Fibroblast of pulmonary artery (primary cell): ENCODE results near the gene FAM50A.

Experiments
- DNase-seq: peaks from one replicate; pipeline ENCODE4 v3.0.0-alpha.2; 2010; ENCODE audit warnings: low read depth
- H3K4me3 ChIP-seq: replicated peaks from 2 replicates; pipeline ENCODE4 v1.5.1; 2011; ENCODE audit warnings: low read depth, mild to moderate bottlenecking, control low read depth, low read length, moderate library complexity
- CTCF ChIP-seq: IDR thresholded peaks from 2 replicates; pipeline ENCODE4 v1.5.1; 2011; ENCODE audit warnings: mild to moderate bottlenecking, control low read depth, low read length, inconsistent platforms; ENCODE audit errors: missing control alignments

Gene FAM50A

GRCh38 chrX:154404625-154405192 lies 39.2 kb upstream of the FAM50A start:
- DNase-seq = no peak
- H3K4me3 ChIP-seq = no peak overlapping the region
- TF ChIP-seq CTCF = no peak

GRCh38 chrX:154408659-154409221 lies 35.2 kb upstream of the FAM50A start:
- peak overlapping the region; percentile 58 for H3K4me3 ChIP-seq
- TF ChIP-seq CTCF = no peak
- DNase-seq = no peak

- peak within 1 kb of the TSS; percentile 58 for H3K4me3 ChIP-seq
- DNase-seq = peak; percentile 87
- no peak for TF ChIP-seq CTCF
Measured at GRCh38 chrX:154409222-154409871, 34.6 kb upstream of the FAM50A start, which contains the start of gene DNASE1L1. TSS of gene DNASE1L1 (minus strand) at chrX:154409254. CDS start at chrX:154405568, 3,686 bp downstream.

- peak; percentile 49 for DNase-seq
- no peak for TF ChIP-seq CTCF
- H3K4me3 ChIP-seq = peak overlapping the region; percentile 60
Measured at GRCh38 chrX:154411981-154412340, 32.0 kb upstream of the FAM50A start.

- peak overlapping the region; percentile 60 for H3K4me3 ChIP-seq
- no peak for DNase-seq
- TF ChIP-seq CTCF = no peak
Measured at GRCh38 chrX:154412468-154412867, 31.5 kb upstream of the FAM50A start.

GRCh38 chrX:154413142-154413541 lies 30.8 kb upstream of the FAM50A start:
- TF ChIP-seq CTCF = no peak

More at GRCh38 chrX:154413142-154413541, 30.8 kb upstream of the FAM50A start:
- H3K4me3 ChIP-seq = no peak overlapping the region
- no peak for DNase-seq
